Thyroid gland (tissue), 4 donors: ENCODE measurements around the gene LEF1. TPM values are rescaled to one million over a fixed set of nuclear protein-coding genes. Genes with fewer than 3 reads are reported as not detected.
A peak's percentile ranks its signal among the peaks of the same experiment; 100 is the strongest.

Experiments used
- DNase-seq, 2 donors: peaks; one replicate each; pipeline ENCODE4 v3.0.0-alpha.2; 2019
- H3K27ac ChIP-seq, 3 donors: fragments of 200-600 bp; sonication (generic); 1 replicate in 2 of 3; 2 replicates in 1 of 3; pipeline ENCODE4 v1.5.1; 2016 to 2019; ENCODE audit warnings: mild to moderate bottlenecking in 1 of 3, moderate library complexity in 1 of 3
- H3K27me3 ChIP-seq: fragments of 200-600 bp; sonication (generic); one replicate; pipeline ENCODE4 v1.5.1; 2019
- H3K36me3 ChIP-seq, 2 donors: fragments of 200-600 bp; sonication (generic); one replicate each; pipeline ENCODE4 v1.5.1; 2016 to 2019
- H3K4me1 ChIP-seq, 2 donors: fragments of 200-600 bp; sonication (generic); one replicate each; pipeline ENCODE4 v1.5.1; 2017 to 2019
- H3K4me3 ChIP-seq, 3 donors: fragments of 200-600 bp; sonication (generic); replicated peaks in 1 of 3; 1 replicate in 2 of 3; 2 replicates in 1 of 3; pipeline ENCODE4 v1.5.1; 2016; ENCODE audit warnings: mild to moderate bottlenecking in 1 of 3
- H3K9me3 ChIP-seq: fragments of 200-600 bp; sonication (generic); one replicate; pipeline ENCODE4 v1.5.1; 2017
- CTCF ChIP-seq, 6 experiments: fragments of 200-600 bp in 3 of 6; fragments of 450-650 bp in 3 of 6; sonication (generic) in 3 of 6; IDR thresholded peaks; one replicate each; pipeline ENCODE4 v1.5.1; 2016 to 2019; ENCODE audit warnings: antibody characterized with exemption in 6 of 6, mild to moderate bottlenecking in 2 of 6, inconsistent platforms in 1 of 6, moderate library complexity in 1 of 6
- POLR2A ChIP-seq, 2 donors: fragments of 450-650 bp; IDR thresholded peaks; one replicate each; pipeline ENCODE4 v1.6.1; 2017; ENCODE audit warnings: antibody characterized with exemption in 2 of 2, mild to moderate bottlenecking in 2 of 2, moderate library complexity in 1 of 2
- WGBS, 2 donors: methylation state at CpG; one replicate each; pipeline ENCODE4 v1.1.5; 2017; 5-methylcytosine and 5-hydroxymethylcytosine counted together
- intact Hi-C: fragments of 100-400 bp; cut with DNase I; formaldehyde crosslinking; loops from one replicate; pipeline ENCODE4 v1.15.1; 2023
- total RNA-seq, 4 donors: library from RNA; depleted of rRNA; stranded (reverse); fragments of >200 nt; gene quantifications; one replicate each; pipeline ENCODE4 v1.2.3, GENCODE V29; 2016

Gene LEF1
- total RNA-seq, 4 donors from 2014 or later, result 4.2 to 24.3 (median 9.9) TPM

- TF ChIP-seq POLR2A (IDR thresholded peaks at IDR 0.05) (no peak), CTCF (IDR thresholded peaks at IDR 0.05) (no peak)
- no peak overlapping the region for H3K4me3 ChIP-seq
- H3K27me3 ChIP-seq, result no peaks in the 10 kb centered on the region
- H3K4me1 ChIP-seq, result peaks cover 0 to 37% of the 10 kb centered on the region in 2 donors
- H3K36me3 ChIP-seq, result no peaks in the 10 kb centered on the region
- 93 to 94% methylated on average over 2 of the region's 2 CpGs for WGBS, 2 donors
- H3K27ac ChIP-seq, result no peak overlapping the region
- intact Hi-C loops, result no loop called here
- no peaks in the 10 kb centered on the region for H3K9me3 ChIP-seq
- no peak for DNase-seq
Measured at GRCh38 chr4:108120789-108121188, 47.9 kb downstream of the LEF1 start.

GRCh38 chr4:108119199-108119800 is 49.4 kb downstream of the LEF1 start:
- intact Hi-C loops, result no loop called here
- WGBS, 2 donors, result 91 to 99% methylated on average over 2 of the region's 2 CpGs
- Histone ChIP-seq H3K9me3 (no peaks in the 10 kb centered on the region), H3K4me3 (no peak overlapping the region), H3K27me3 (no peaks in the 10 kb centered on the region), H3K4me1 (peaks cover 0 to 39% of the 10 kb centered on the region in 2 donors), H3K27ac (peak overlapping the region in 1 of 3 donors; percentile 68), H3K36me3 (no peaks in the 10 kb centered on the region)
- TF ChIP-seq POLR2A (IDR thresholded peaks at IDR 0.05) (no peak), CTCF (IDR thresholded peaks at IDR 0.05) (no peak)
- no peak for DNase-seq

GRCh38 chr4:108118505-108118904 is 50.2 kb downstream of the LEF1 start:
- intact Hi-C loops, result no loop called here
- Histone ChIP-seq H3K4me3 (no peak overlapping the region), H3K36me3 (no peaks in the 10 kb centered on the region), H3K9me3 (no peaks in the 10 kb centered on the region), H3K27ac (peak overlapping the region in 1 of 3 donors; percentile 68), H3K4me1 (peaks cover 0 to 39% of the 10 kb centered on the region in 2 donors), H3K27me3 (no peaks in the 10 kb centered on the region)
- 55 to 62% methylated on average over 3 of the region's 3 CpGs for WGBS, 2 donors
- no peak for TF ChIP-seq CTCF (IDR thresholded peaks at IDR 0.05)
- no peak for TF ChIP-seq POLR2A (IDR thresholded peaks at IDR 0.05)
- no peak for DNase-seq

GRCh38 chr4:108117418-108118182 is 51.1 kb downstream of the LEF1 start:
- H3K27me3 ChIP-seq, result no peaks in the 10 kb centered on the region
- H3K9me3 ChIP-seq, result no peaks in the 10 kb centered on the region
- intact Hi-C loops, result no loop called here
- H3K4me1 ChIP-seq, result peaks cover 0 to 48% of the 10 kb centered on the region in 2 donors
- 30 to 36% methylated on average over 7 of the region's 7 CpGs for WGBS, 2 donors
- no peaks in the 10 kb centered on the region for H3K36me3 ChIP-seq
- no peak overlapping the region for H3K4me3 ChIP-seq
- TF ChIP-seq POLR2A (IDR thresholded peaks at IDR 0.05) (no peak), CTCF (IDR thresholded peaks at IDR 0.05) (no peak)
- peak; percentile 49 to 73 for DNase-seq
- H3K27ac ChIP-seq, result peak overlapping the region in 1 of 3 donors; percentile 68
